Psoas muscle (tissue), 8 donors: ENCODE results near the gene MED15. TPM values are rescaled to one million over a fixed set of nuclear protein-coding genes. Genes with fewer than 3 reads are reported as not detected.
A peak's percentile ranks its signal among the peaks of the same experiment; 100 is the strongest.

Experiments
- ATAC-seq, 4 donors: fragments of 200-7000 bp; cut with Tn5 transposase; one replicate each; pipeline ENCODE4 v1.9.1; 2020; ENCODE audit warnings: moderate library complexity in 3 of 4, mild to moderate bottlenecking in 2 of 4
- DNase-seq, 2 donors: peaks; one replicate each; pipeline ENCODE4 v3.0.0-alpha.2; 2020
- H3K27ac ChIP-seq: fragments of 200-600 bp; one replicate; pipeline ENCODE4 v1.8.0; 2022
- H3K27me3 ChIP-seq, 3 donors: fragments of 200-600 bp in 1 of 3; one replicate each; pipeline versions ENCODE4 v1.6.1 to v1.8.0; 2013 to 2022; ENCODE audit warnings: low read length in 2 of 3, mild to moderate bottlenecking in 2 of 3, moderate library complexity in 1 of 3; ENCODE audit not compliant: insufficient read depth in 3 of 3
- H3K36me3 ChIP-seq, 2 donors: fragments of 200-600 bp in 1 of 2; one replicate each; pipeline versions ENCODE4 v1.6.1 to v1.8.0; 2013 to 2022; ENCODE audit warnings: low read depth in 1 of 2, mild to moderate bottlenecking in 1 of 2, moderate library complexity in 1 of 2; ENCODE audit not compliant: insufficient read depth in 1 of 2
- H3K4me1 ChIP-seq: fragments of 200-600 bp; one replicate; pipeline ENCODE4 v1.8.0; 2022
- H3K4me3 ChIP-seq: fragments of 200-600 bp; one replicate; pipeline ENCODE4 v1.8.0; 2022; ENCODE audit warnings: mild to moderate bottlenecking
- H3K9me3 ChIP-seq: fragments of 200-600 bp; one replicate; pipeline ENCODE4 v1.8.0; 2022
- WGBS, 3 donors: extraction: QIAGEN DNeasy Blood & Tissue Kit; methylation state at CpG; one replicate each; pipeline versions ENCODE4 v1.1.6 to v1.1.7; 2013; 5-methylcytosine and 5-hydroxymethylcytosine counted together
- intact Hi-C, 2 donors: fragments of 100-400 bp; cut with DNase I; formaldehyde crosslinking; loops; one replicate each; pipeline versions ENCODE4 v1.11.0 to v1.14.2; 2022
- polyA plus RNA-seq, 3 donors: library from polyadenylated mRNA; stranded (reverse); fragments of 200-250 nt; gene quantifications; one replicate each; pipeline ENCODE4 v1.2.3, GENCODE V29; 2013
- total RNA-seq, 4 donors: library from RNA; stranded (reverse); fragmentation: NEBNext Ultra II Directional in 2 of 4; extraction: Animal tissue kit (Norgen Biotek cat#: 25700) in 2 of 4; gene quantifications; one replicate each; pipeline versions ENCODE4 v1.2.1 to v1.2.4, GENCODE V29; 2021 to 2023
- TF ChIP-seq, protein P1 (sequence below): fragments of 200-600 bp; IDR thresholded peaks from one replicate; pipeline ENCODE4 v1.8.0; 2022; ENCODE audit warnings: antibody characterized with exemption
- donor health status: healthy with polysubstance abuse.
- donor health status: DM: no; HTN: no; CAD: no; lungs with moderate emphysema.
- donor health status: Bipolar disorder and iron deficiency.
- donor health status: healthy.
- donor health status: DM: yes; HTN: yes; CAD: no.
- donor health status: DM: no; HTN: no; CAD: no.
- donor health status: DM: no; HTN: no; CAD: no.
- donor health status: DM: yes; HTN: yes; CAD: no.

MED15 gene
- total and polyA plus RNA-seq, 7 donors = 33.8 to 94.8 (median 59.7) TPM

DNA sequence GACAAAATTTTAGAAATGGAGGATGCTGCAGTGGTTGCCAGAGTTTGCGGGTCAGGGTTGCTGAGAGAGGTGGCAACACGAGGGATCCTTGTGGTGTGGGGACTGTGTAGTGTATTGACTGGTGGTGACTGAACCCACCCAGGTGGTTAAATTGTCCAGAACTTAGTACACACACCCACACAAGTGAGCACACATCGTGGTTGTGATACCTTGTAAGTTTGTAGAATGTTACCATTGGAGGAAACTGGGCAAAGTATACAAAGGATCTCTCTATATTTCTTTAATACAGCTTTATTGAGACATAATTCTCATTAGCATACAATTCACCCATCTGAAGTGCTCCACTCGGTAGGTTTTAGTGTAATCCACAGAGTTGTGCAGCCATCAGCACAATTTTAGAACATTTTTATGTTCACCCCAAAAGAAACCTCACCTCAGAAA is 56.1 kb downstream of the MED15 start:
- H3K4me3 ChIP-seq = no peak overlapping the region
- peaks cover 19 to 83% of the 10 kb centered on the region in 2 donors for H3K36me3 ChIP-seq
- DNase-seq (no peak), ATAC-seq (no peak)
- H3K27ac ChIP-seq = no peak overlapping the region
- intact Hi-C loops = loop anchor here in 1 of 2 donors (5.0 kb wide), 1 partner anchor 134 kb away; no protein-coding TSS in a partner anchor
- H3K9me3 ChIP-seq = no peaks in the 10 kb centered on the region
- H3K27me3 ChIP-seq = no peaks in the 10 kb centered on the region
- TF ChIP-seq, protein P1, sequence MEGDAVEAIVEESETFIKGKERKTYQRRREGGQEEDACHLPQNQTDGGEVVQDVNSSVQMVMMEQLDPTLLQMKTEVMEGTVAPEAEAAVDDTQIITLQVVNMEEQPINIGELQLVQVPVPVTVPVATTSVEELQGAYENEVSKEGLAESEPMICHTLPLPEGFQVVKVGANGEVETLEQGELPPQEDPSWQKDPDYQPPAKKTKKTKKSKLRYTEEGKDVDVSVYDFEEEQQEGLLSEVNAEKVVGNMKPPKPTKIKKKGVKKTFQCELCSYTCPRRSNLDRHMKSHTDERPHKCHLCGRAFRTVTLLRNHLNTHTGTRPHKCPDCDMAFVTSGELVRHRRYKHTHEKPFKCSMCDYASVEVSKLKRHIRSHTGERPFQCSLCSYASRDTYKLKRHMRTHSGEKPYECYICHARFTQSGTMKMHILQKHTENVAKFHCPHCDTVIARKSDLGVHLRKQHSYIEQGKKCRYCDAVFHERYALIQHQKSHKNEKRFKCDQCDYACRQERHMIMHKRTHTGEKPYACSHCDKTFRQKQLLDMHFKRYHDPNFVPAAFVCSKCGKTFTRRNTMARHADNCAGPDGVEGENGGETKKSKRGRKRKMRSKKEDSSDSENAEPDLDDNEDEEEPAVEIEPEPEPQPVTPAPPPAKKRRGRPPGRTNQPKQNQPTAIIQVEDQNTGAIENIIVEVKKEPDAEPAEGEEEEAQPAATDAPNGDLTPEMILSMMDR = no peak
- 86 to 94% (median 87%) methylated on average over 4 of the region's 4 CpGs for WGBS, 3 donors
- H3K4me1 ChIP-seq = peaks cover 6% of the 10 kb centered on the region

DNA sequence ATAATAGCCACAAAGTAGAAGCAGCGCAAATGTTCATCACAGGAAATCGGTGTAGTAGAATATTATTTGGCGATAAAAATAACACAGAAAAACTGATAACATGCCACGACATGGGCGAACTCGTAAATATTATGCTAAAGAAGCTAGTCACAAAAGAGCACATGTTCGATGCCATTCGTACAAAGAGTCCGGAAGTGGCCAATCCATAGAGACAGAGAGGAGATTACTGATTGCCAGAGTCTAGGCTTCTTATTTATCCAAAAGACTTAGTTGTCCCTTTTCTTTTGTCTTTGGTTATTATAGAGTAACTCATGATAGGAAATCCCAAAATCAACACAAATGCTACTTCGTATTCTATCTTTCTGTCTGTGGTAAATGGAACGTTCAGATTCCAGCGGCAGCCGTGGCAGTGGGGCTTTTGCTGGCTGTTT is 56.5 kb downstream of the MED15 start:
- no peak for DNase-seq
- Histone ChIP-seq H3K27me3 (no peaks in the 10 kb centered on the region), H3K9me3 (no peaks in the 10 kb centered on the region), H3K4me1 (peaks cover 11% of the 10 kb centered on the region), H3K4me3 (no peak overlapping the region), H3K27ac (peak overlapping the region; percentile 23), H3K36me3 (peaks cover 21 to 83% of the 10 kb centered on the region in 2 donors)
- TF ChIP-seq, protein P1 = no peak
- intact Hi-C loops = loop anchor here in 1 of 2 donors (5.0 kb wide), 1 partner anchor 133 kb away; no protein-coding TSS in a partner anchor
- ATAC-seq = no peak
- 77 to 85% (median 78%) methylated on average over 13 of the region's 13 CpGs for WGBS, 3 donors

DNA sequence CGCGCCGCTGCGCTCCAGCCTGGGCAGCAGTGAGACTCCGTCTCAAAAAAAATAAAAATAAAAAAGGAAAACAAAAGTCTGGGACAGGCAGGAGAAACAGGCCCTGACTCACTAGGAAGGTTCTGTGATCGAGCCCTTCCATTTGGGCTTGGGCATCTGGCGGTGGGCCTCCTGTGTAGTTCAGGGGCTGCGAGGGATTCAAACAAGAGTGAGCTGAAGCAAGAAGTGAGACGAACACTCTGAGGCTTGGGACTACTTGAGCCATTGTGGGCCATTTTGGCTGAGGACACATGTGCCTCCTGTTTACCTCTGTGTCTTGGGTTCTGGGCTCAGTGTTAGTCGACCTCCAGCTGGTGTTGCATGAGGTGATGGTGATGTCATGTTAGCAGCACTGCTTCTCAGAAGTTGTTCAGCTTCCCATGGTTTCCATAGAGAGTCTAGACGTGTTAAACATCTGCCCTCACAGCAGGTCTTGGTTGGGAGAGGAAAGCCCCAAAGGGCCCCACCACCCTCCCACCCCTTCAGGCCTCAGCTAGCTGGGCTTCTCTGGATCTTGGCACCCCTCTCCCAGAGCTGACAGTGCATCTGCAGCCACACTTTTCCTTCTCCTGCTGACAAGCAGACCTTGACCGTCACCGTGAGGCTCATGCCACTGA is 57.8 kb downstream of the MED15 start:
- ATAC-seq = no peak
- DNase-seq = peak in 1 of 2 donors; percentile 37
- WGBS, 3 donors = 90 to 92% (median 90%) methylated on average over 13 of the region's 13 CpGs
- H3K4me3 ChIP-seq = no peak overlapping the region
- no peaks in the 10 kb centered on the region for H3K27me3 ChIP-seq
- peaks cover 16% of the 10 kb centered on the region for H3K4me1 ChIP-seq
- H3K9me3 ChIP-seq = no peaks in the 10 kb centered on the region
- no peak overlapping the region for H3K27ac ChIP-seq
- TF ChIP-seq, protein P1 = no peak
- H3K36me3 ChIP-seq = peaks cover 21 to 83% of the 10 kb centered on the region in 2 donors
- intact Hi-C loops = no loop called here

DNA sequence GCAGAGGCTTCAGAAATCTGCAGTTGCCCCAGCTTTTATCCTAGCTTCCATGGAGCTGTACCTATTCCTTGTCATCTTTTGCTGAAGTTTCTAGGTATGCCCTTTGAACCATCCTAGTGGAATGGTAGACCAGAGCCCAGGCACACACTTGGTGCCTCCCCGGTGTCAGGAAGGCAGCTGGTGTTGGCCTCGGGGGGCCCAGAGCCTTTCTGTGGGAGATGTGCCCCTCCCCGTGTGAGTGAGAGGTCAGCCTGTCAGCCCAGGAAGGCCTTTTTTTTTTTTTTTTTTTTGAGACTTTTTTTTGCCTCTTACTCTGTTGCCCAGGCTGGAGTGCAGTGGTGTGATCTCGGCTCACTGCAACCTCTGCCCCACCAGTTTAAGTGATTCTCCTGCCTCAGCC is 58.4 kb downstream of the MED15 start:
- 81 to 86% (median 82%) methylated on average over 4 of the region's 4 CpGs for WGBS, 3 donors
- TF ChIP-seq, protein P1 = no peak
- no peak overlapping the region for H3K27ac ChIP-seq
- intact Hi-C loops = no loop called here
- DNase-seq (peak in 1 of 2 donors; percentile 19), ATAC-seq (no peak)
- H3K9me3 ChIP-seq = no peaks in the 10 kb centered on the region
- H3K36me3 ChIP-seq = peaks cover 19 to 78% of the 10 kb centered on the region in 2 donors
- no peak overlapping the region for H3K4me3 ChIP-seq
- H3K27me3 ChIP-seq = no peaks in the 10 kb centered on the region
- H3K4me1 ChIP-seq = peaks cover 16% of the 10 kb centered on the region
